Progenitor cell of endocrine pancreas (in vitro differentiated cells): ENCODE data around the gene SOX30. TPM values are rescaled to one million over a fixed set of nuclear protein-coding genes. Genes with fewer than 3 reads are reported as not detected.

ENCODE experiments used
- DNase-seq: peaks from one replicate; pipeline ENCODE4 v3.0.0; 2021; ENCODE audit warnings: low spot score; ENCODE audit not compliant: unreplicated experiment
- H3K27ac Mint-ChIP-seq: 2 replicates; pipeline ENCODE4 v1.8.0; 2021; ENCODE audit warnings: mild to moderate bottlenecking, moderate library complexity, mixed read lengths
- H3K27me3 Mint-ChIP-seq: 2 replicates; pipeline ENCODE4 v1.8.0; 2021; ENCODE audit warnings: mixed read lengths
- H3K36me3 Mint-ChIP-seq: 2 replicates; pipeline ENCODE4 v1.8.0; 2022; ENCODE audit warnings: mixed read lengths; ENCODE audit not compliant: insufficient read depth
- H3K4me1 Mint-ChIP-seq: 2 replicates; pipeline ENCODE4 v1.8.0; 2021; ENCODE audit warnings: low read depth, mixed read lengths
- H3K4me3 Mint-ChIP-seq: 2 replicates; pipeline ENCODE4 v1.8.0; 2021; ENCODE audit warnings: low read depth, mild to moderate bottlenecking, moderate library complexity, mixed read lengths
- H3K9me3 Mint-ChIP-seq: 2 replicates; pipeline ENCODE4 v1.8.0; 2021; ENCODE audit warnings: low read depth, mixed read lengths
- CTCF ChIP-seq: fragments of 200-600 bp; sonication (generic); IDR thresholded peaks from one replicate; pipeline ENCODE4 v1.5.0; 2021; ENCODE audit warnings: antibody characterized with exemption, mild to moderate bottlenecking; ENCODE audit not compliant: unreplicated experiment
- total RNA-seq: library from RNA; stranded (reverse); gene quantifications from 2 replicates; pipeline ENCODE4 v1.2.1, GENCODE V29; 2021

The SOX30 gene
- total RNA-seq, 1 donor from 2014 or later = not detected

GRCh38 chr5:157590478-157590877 is 61.8 kb downstream of the SOX30 start:
- Mint-ChIP-seq H3K4me3 (no peak overlapping the region), H3K4me1 (peaks cover 18% of the 10 kb centered on the region), H3K36me3 (no peaks in the 10 kb centered on the region), H3K27me3 (no peaks in the 10 kb centered on the region), H3K9me3 (peaks cover 5% of the 10 kb centered on the region), H3K27ac (no peak overlapping the region)
- TF ChIP-seq CTCF = no peak
- no peak for DNase-seq

DNA sequence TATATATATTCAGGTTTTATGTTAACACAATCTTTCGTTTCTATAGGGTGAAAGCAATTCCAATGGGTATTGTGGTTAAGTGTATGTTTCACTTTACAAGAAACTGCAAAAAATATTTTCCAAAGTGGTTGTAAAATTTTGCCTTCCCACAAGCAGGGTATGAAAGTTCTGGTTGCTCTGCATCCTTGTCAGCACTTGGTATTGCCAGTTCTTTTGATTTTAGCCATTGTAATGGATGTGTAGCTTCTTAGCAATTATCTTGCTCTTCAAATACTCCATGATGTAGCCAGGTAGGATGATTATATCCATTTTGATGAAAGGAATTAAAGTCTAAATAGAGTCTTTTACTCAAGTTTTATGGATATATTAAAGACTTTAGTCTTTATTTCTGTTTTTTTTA is 67.6 kb downstream of the SOX30 start:
- no peak for TF ChIP-seq CTCF
- Mint-ChIP-seq H3K4me3 (no peak overlapping the region), H3K4me1 (no peaks in the 10 kb centered on the region), H3K9me3 (no peaks in the 10 kb centered on the region), H3K27me3 (peaks cover 10% of the 10 kb centered on the region), H3K36me3 (no peaks in the 10 kb centered on the region), H3K27ac (no peak overlapping the region)
- no peak for DNase-seq

- Mint-ChIP-seq H3K9me3 (no peaks in the 10 kb centered on the region), H3K36me3 (no peaks in the 10 kb centered on the region), H3K4me3 (no peak overlapping the region), H3K4me1 (no peaks in the 10 kb centered on the region), H3K27me3 (peaks cover 19% of the 10 kb centered on the region), H3K27ac (no peak overlapping the region)
- no peak for DNase-seq
- TF ChIP-seq CTCF = no peak
Observed at GRCh38 chr5:157582731-157583620, 69.3 kb downstream of the SOX30 start.

GRCh38 chr5:157581901-157582300 is 70.3 kb downstream of the SOX30 start:
- no peak for DNase-seq
- H3K4me3 Mint-ChIP-seq = no peak overlapping the region
- peaks cover 24% of the 10 kb centered on the region for H3K27me3 Mint-ChIP-seq
- no peaks in the 10 kb centered on the region for H3K9me3 Mint-ChIP-seq
- TF ChIP-seq CTCF = no peak
- no peaks in the 10 kb centered on the region for H3K36me3 Mint-ChIP-seq
- H3K4me1 Mint-ChIP-seq = no peaks in the 10 kb centered on the region
- H3K27ac Mint-ChIP-seq = no peak overlapping the region

DNA sequence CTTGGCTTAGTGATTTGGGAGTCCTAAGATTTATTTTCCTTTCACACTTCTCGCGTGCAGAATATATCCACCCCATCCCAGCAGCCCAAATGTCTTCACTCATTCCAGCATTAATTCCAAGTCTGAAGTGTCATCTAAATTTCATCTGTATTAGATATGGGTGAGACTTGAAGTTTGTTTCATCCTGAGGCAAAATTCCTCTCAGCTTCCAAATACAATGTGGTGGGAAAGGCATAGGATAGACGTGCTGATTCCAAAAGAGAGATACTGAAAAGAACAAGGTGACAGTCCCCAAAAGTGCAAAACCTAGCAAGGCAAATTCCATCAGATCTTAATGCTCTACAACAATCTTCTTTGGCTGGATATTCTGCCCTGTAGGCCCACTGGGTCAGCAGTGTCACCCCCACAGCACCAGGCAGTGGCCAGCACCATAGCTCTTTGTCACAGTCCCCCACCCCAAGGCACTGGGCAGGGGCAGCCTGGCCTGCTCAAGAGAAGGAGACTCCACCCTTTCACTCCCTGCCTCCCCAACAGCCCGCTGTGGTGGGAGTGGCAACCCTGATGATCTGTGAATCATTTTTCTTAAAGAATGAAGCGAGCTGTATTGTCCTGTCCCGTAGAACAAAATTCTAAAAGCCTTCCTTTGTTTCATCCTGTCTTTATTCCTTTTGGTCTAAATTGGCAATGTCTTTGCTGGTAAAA is 74.0 kb downstream of the SOX30 start:
- no peak for DNase-seq
- H3K4me3 Mint-ChIP-seq = no peak overlapping the region
- peaks cover 49% of the 10 kb centered on the region for H3K27me3 Mint-ChIP-seq
- H3K36me3 Mint-ChIP-seq = no peaks in the 10 kb centered on the region
- no peaks in the 10 kb centered on the region for H3K9me3 Mint-ChIP-seq
- peaks cover 5% of the 10 kb centered on the region for H3K4me1 Mint-ChIP-seq
- H3K27ac Mint-ChIP-seq = no peak overlapping the region
- no peak for TF ChIP-seq CTCF
